Chondrocyte (in vitro differentiated cells): ENCODE measurements around the gene CYP3A7. TPM values are rescaled to one million over a fixed set of nuclear protein-coding genes. Genes with fewer than 3 reads are reported as not detected.
"Not testable (repeated sequence)": the region's sequence is repeated elsewhere in the genome, so short reads cannot be mapped to it uniquely, and the experiment has no call there.

Experiments used
- DNase-seq: peaks from one replicate; pipeline ENCODE4 v3.0.0; 2021; ENCODE audit warnings: mixed read lengths, low spot score
- H3K27ac Mint-ChIP-seq: one replicate; pipeline ENCODE4 v1.8.0; 2021; ENCODE audit warnings: mild to moderate bottlenecking, moderate library complexity, mixed read lengths; ENCODE audit not compliant: unreplicated experiment
- H3K27me3 Mint-ChIP-seq: 2 replicates; pipeline ENCODE4 v1.8.0; 2021; ENCODE audit warnings: low read depth, mixed read lengths
- H3K36me3 Mint-ChIP-seq: 2 replicates; pipeline ENCODE4 v1.8.0; 2021; ENCODE audit warnings: low read depth, mixed read lengths
- H3K4me1 Mint-ChIP-seq: 2 replicates; pipeline ENCODE4 v1.8.0; 2021; ENCODE audit warnings: low read depth, mild to moderate bottlenecking, mixed read lengths
- H3K4me3 Mint-ChIP-seq: one replicate; pipeline ENCODE4 v1.8.0; 2021; ENCODE audit warnings: mild to moderate bottlenecking, moderate library complexity, mixed read lengths; ENCODE audit not compliant: unreplicated experiment
- H3K9me3 Mint-ChIP-seq: 2 replicates; pipeline ENCODE4 v1.8.0; 2021; ENCODE audit warnings: low read depth, mixed read lengths
- total RNA-seq: library from RNA; stranded (reverse); gene quantifications from 3 replicates; pipeline ENCODE4 v1.2.1, GENCODE V29; 2021
- TF ChIP-seq, protein P1 (sequence below): fragments of 200-600 bp; sonication (generic); IDR thresholded peaks from 2 replicates; pipeline ENCODE4 v1.5.0; 2021; ENCODE audit warnings: antibody characterized with exemption, mild to moderate bottlenecking, moderate library complexity

CYP3A7 gene
- total RNA-seq, 1 donor from 2014 or later = not detected

DNA sequence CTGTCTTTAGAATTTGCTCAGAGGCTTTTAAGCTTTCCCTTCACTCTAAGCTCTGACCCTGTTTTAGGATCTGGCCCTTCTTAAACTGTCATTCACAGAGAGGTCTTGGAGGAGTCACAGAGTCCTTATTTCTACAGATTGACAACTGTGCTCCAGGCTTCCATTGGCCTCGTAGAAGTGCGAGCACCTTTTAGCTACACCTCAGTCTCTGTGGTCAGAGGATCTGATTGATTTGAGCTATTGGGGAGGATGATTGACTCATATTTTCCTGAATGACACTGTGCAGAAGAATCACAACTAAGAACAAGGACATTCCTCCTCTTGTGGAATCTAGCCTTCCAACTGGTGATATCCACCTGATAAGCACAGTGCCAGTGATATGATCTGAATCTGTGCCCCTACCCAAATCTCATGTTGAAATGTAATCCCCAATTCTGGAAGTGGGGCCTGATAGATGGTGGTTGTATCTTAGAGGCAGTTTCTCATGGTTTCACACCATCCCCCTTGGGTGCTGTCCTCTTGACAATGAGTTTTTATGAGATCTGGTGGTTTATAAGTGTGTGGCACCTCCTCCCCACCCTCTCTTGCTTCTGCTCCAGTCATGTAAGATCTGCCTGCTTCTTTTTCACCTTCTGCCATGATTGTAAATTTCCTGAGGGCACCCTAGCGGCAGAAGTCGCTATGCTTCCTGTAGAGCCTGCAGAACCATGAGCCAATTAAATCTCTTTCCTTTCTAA, 3.2 kb downstream of the CYP3A7 start:
- no peak for DNase-seq
- no peak overlapping the region for H3K27ac Mint-ChIP-seq
- H3K4me3 Mint-ChIP-seq = no peak overlapping the region
- H3K4me1 Mint-ChIP-seq = no peaks in the 10 kb centered on the region
- no peaks in the 10 kb centered on the region for H3K9me3 Mint-ChIP-seq
- H3K27me3 Mint-ChIP-seq = peaks cover 8% of the 10 kb centered on the region
- no peaks in the 10 kb centered on the region for H3K36me3 Mint-ChIP-seq
- TF ChIP-seq, protein P1, sequence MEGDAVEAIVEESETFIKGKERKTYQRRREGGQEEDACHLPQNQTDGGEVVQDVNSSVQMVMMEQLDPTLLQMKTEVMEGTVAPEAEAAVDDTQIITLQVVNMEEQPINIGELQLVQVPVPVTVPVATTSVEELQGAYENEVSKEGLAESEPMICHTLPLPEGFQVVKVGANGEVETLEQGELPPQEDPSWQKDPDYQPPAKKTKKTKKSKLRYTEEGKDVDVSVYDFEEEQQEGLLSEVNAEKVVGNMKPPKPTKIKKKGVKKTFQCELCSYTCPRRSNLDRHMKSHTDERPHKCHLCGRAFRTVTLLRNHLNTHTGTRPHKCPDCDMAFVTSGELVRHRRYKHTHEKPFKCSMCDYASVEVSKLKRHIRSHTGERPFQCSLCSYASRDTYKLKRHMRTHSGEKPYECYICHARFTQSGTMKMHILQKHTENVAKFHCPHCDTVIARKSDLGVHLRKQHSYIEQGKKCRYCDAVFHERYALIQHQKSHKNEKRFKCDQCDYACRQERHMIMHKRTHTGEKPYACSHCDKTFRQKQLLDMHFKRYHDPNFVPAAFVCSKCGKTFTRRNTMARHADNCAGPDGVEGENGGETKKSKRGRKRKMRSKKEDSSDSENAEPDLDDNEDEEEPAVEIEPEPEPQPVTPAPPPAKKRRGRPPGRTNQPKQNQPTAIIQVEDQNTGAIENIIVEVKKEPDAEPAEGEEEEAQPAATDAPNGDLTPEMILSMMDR = no peak

DNA sequence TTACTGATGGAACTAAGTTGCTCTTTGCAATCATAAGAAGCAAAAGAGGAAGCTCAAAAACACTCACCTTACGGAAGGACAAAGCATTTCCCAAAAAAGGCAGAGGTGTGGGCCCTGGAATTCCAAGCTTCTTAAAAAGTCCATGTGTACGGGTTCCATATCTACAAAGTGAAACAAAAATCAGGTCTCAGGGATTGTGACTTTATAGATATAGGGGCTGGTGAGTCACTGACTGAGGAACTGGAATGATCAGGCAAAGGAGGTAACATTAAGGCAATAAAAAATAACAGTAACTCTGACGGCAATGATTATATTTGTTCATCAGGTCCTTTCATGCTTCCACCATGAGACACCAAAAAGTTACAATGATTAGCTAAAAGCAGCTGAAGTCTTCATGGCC, 4.0 kb downstream of the CYP3A7 start:
- H3K9me3 Mint-ChIP-seq = no peaks in the 10 kb centered on the region
- no peak overlapping the region for H3K27ac Mint-ChIP-seq
- TF ChIP-seq, protein P1 = no peak
- DNase-seq = no peak
- H3K36me3 Mint-ChIP-seq = no peaks in the 10 kb centered on the region
- peaks cover 8% of the 10 kb centered on the region for H3K27me3 Mint-ChIP-seq
- no peak overlapping the region for H3K4me3 Mint-ChIP-seq
- H3K4me1 Mint-ChIP-seq = no peaks in the 10 kb centered on the region

DNA sequence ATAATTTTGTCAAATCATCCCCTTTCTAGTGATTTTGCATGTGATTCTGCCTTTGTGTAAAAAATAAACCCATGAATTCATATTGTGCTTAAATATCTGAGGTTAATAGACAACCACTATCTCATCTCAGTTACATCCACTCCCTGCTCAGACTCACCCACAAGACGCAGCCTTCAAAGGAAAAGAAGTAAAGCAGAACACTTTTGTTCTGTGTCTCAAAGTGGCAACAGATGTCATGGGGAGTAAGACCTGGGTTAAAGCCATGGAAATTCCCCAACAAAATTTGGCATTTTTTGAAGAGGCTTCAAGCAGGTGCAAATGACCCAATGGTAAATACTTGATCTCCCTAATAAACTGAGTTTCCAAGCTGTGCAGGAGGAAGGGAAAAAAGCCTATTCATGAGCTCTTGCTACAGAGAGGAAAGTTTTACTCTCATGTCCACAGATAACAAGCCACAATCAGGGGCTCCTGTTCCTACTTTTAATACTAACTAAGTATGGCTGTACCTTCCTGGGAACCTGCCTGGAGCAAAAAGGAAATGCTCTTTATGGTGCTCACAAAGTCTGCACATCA, 4.7 kb downstream of the CYP3A7 start:
- Mint-ChIP-seq H3K4me3 (no peak overlapping the region), H3K4me1 (no peaks in the 10 kb centered on the region), H3K27me3 (peaks cover 5% of the 10 kb centered on the region), H3K27ac (no peak overlapping the region), H3K9me3 (no peaks in the 10 kb centered on the region), H3K36me3 (no peaks in the 10 kb centered on the region)
- DNase-seq = no peak
- TF ChIP-seq, protein P1 = no peak

DNA sequence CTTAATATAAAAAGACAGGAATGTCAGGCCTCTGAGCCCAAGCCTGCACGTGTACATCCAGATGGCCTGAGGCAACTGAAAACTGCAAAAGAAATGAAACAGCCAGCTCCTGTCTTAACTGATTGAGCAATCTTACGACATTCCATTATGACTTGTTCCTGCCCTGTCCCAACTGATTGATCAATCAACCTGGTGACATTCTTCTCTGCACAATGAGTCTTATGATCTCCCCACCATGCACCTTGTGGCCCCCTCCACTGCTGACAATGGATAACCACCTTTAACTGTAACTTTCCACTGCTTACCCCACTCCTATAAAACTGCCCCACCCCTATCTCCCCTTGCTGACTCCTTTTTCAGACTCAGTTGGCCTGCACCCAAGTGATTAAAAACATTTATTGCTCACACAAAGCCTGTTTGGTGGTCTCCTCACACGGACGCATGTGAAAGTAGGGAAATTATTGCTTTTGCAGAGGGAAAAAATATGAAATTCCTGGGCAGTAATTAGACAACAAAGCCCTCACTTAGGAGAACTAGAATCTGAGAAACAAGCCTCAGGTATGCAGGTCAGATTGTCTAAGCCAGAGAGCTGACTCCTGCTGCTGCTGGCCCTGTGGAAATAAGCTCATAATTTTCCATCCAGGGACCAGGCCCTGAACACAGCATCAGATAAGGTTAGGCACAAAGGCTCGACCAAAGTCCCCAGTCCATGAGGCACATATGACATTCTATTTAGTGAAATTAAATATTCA, 5.3 kb downstream of the CYP3A7 start:
- H3K9me3 Mint-ChIP-seq = no peaks in the 10 kb centered on the region

DNA sequence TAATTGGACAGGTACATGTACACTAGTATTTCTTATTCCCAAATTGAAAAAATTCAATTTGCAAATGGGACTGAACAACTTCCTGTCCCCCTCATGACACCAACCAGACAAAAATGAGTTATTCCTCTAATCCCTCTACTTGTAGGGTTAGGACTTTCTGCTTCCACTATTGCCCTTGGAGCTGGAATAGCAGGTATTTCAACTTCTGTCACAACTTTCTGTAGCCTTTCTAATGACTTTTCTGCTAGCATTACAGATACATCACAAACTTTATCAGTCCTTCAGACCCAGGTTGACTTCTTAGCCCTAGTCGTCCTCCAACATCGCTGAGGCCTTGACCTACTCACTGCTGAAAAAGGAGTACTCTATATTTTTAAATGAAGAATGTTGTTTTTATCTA, 6.4 kb downstream of the CYP3A7 start:
- TF ChIP-seq, protein P1 = no peak
- no peaks in the 10 kb centered on the region for H3K9me3 Mint-ChIP-seq
- H3K27ac Mint-ChIP-seq = no peak overlapping the region
- H3K4me3 Mint-ChIP-seq = no peak overlapping the region
- no peak for DNase-seq
- H3K27me3 Mint-ChIP-seq = peaks cover 10% of the 10 kb centered on the region
- H3K36me3 Mint-ChIP-seq = no peaks in the 10 kb centered on the region
- H3K4me1 Mint-ChIP-seq = no peaks in the 10 kb centered on the region

More for the DNA sequence above, 5.3 kb downstream of the CYP3A7 start:
- Mint-ChIP-seq H3K4me1 (no peaks in the 10 kb centered on the region), H3K27me3 (peaks cover 5% of the 10 kb centered on the region), H3K36me3 (no peaks in the 10 kb centered on the region), H3K27ac (no peak overlapping the region), H3K4me3 (no peak overlapping the region)
- TF ChIP-seq, protein P1 = no peak
- no peak for DNase-seq

DNA sequence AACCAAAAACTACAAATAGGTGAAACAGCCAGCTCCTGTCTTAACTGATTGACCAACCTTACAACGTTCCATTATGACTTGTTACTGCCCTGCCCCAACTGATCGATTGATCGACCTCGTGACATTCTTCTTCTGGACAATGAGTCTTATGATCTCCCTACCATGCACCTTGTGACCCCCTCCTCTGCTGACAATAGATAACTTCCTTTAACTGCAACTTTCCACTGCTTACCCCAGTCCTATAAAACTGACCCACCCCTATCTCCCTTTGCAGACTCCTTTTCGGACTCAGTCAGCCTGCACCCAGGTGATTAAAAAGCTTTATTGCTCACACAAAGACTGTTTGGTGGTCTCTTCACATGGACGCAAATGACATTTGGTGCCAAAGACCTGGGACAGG, 11.8 kb downstream of the CYP3A7 start:
- H3K4me1 Mint-ChIP-seq, H3K9me3 Mint-ChIP-seq, H3K36me3 Mint-ChIP-seq, DNase-seq, H3K4me3 Mint-ChIP-seq, H3K27ac Mint-ChIP-seq: not testable (repeated sequence)
- peaks cover 16% of the 10 kb centered on the region for H3K27me3 Mint-ChIP-seq
